HG03066 (cell line): ENCODE results near the gene METTL25.
A peak's percentile ranks its signal among the peaks of the same experiment; 100 is the strongest.

ENCODE experiments used
- ATAC-seq: cut with Tn5 transposase; IDR thresholded peaks from one replicate; pipeline ENCODE4 v1.9.1; 2021; ENCODE audit warnings: low read depth; ENCODE audit not compliant: unreplicated experiment

Gene METTL25

DNA sequence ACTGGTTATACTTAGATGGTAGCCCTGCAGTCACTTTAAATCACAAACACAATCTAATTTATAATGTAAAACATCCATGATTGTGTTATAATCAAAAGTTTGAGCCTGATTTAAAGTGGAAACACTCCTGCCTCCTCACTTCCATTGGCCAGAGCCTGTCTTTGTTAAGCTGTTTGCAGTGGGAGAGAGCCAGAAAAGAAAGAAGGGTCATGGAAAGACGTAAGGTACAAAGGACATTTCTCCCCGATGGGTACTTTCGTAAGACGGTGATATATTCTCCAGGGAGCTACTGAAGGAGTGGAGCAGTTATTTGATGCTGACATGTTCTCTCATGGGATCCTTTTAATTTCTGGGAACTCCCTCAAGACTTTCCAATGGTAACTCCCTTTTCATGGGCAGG lies 164.0 kb downstream of the METTL25 start:
- ATAC-seq: no peak

DNA sequence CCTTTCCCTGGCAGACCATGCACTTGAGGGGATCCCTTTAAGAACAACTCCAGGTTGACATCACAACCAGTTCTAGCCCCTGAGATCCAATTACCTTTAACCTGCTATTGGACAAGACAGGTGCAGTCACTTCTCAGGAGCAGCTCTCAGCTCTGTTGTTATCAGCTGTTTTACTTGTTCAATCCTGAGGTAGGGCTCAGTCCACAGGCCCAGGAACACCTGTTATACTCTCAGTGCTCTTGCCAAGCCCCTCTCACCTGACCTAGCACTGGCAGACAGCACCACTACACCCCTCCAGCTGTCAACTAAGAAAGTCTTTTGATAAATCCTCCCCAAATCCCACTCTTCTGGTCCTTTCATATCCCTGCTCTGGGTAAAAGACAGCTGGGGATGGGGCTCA lies 164.4 kb downstream of the METTL25 start:
- no peak for ATAC-seq

GRCh38 chr12:82523996-82524395 lies 165.7 kb downstream of the METTL25 start:
- peak; percentile 58 for ATAC-seq

DNA sequence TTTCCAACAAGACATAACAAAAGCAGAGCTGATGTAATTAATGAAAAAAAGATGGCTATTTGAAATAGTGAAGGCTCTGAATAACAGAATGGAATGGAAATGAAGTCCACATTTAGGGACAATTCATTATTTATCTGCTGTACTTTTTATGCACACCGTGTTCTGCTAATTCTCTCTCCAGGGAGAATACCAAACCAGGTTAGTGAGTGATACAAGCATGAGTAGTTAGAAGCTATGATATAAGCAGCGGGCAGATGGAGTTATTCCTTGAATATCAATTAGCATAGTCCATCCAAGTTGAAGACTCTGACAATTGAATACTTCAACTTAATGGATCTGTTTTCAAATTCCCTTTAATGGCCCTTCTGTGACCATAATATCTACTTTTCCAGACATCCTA lies 166.3 kb downstream of the METTL25 start:
- no peak for ATAC-seq

DNA sequence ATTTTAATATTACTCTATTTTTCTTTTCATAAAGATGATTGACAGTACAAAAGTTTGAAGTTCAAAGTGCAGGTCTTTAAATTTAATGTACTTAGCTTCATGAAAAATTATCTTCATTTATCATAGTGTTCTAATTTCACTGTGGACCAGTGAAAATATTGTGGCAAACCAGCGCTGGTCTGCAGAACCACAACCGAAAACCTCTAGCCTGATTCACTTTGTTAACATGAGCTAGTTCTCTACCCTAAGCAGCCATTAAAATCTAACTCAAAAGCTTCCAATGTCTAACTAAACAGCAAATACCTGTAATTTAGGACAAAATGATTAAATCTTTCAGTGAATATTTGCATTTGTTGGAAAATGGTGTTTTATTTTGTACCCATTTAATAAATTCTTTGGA lies 167.3 kb downstream of the METTL25 start:
- ATAC-seq: no peak

DNA sequence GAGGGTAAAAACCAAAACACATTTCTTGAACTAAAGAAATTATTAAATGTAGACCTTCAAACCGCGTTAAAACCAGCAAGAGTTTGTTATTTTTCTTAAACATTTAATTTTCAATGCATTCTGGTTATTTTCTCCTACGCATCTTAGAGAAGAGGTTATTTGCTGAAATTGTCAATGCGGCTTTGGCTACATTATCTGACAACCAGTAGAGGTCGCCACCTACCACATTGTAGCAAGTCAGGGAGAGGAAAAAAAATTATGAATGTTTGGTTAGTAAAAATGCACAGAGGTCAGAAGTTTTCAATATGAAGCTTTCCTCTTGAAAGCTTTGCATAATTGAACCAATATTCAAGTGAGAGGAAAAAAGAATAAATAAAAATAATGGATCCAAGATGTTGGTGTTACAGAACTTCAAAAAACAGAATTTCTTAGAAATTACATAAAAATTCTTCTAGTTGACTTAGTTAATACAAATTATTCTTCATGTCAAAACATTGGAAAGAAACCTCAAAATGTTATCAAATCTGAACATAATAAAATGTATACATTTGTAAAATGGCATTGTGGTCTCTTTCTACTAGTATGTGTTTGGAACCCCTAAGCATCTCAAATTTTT lies 168.9 kb downstream of the METTL25 start:
- peak; percentile 69 for ATAC-seq
